Measurements from ENCODE around the gene DIDO1. TPM values are rescaled to one million over a fixed set of nuclear protein-coding genes. Genes with fewer than 3 reads are reported as not detected.

Gene DIDO1
- total RNA-seq, 1 experiment from 2014 or later, result 120 TPM

DNA sequence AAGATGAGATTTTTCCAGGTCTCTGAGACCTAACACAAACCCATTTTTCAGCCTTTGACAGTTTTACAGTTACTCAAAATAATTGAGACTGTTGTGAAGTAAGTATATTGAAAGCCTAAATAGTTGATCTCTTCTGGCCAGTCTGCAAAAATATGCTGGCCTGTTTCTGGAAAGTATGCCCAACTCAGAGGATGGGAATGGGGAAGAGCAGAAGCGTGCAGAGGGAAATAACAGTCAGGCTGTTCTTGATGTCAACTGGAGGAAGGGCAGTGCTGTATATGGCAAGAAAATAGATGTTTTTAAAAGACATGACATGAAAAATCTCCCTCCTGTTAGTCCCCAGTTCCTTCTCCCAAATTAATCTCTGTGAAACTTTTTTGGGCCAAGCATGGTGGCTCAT lies 15.5 kb upstream of the DIDO1 start:
- H3K9me3 ChIP-seq, result no peaks in the 10 kb centered on the region
- no peaks in the 10 kb centered on the region for H3K27me3 ChIP-seq (replicated peaks; ENCODE audit: control insufficient read depth, insufficient read depth, low read length)
- ChIA-PET POLR2A (no interaction called here), CTCF (no interaction called here)
- intact Hi-C loops (cut with micrococcal nuclease; ENCODE audit: unreplicated experiment), result no loop called here
- H3K36me3 ChIP-seq (ENCODE audit: control insufficient read depth, insufficient read depth, low read length), result peaks cover 23% of the 10 kb centered on the region
- Mint-ChIP-seq H3K4me3 (ENCODE audit: unreplicated experiment) (no peak overlapping the region), H3K4me1 (ENCODE audit: low read depth, unreplicated experiment) (peaks cover 8% of the 10 kb centered on the region), H3K27me3 (ENCODE audit: insufficient read depth, unreplicated experiment) (no peaks in the 10 kb centered on the region), H3K27ac (ENCODE audit: unreplicated experiment) (peak overlapping the region; percentile 37), H3K9me3 (ENCODE audit: unreplicated experiment) (no peaks in the 10 kb centered on the region), H3K36me3 (ENCODE audit: insufficient read depth, unreplicated experiment) (peaks cover 83% of the 10 kb centered on the region)
- no peak for DNase-seq
- no peak overlapping the region for H3K4me3 ChIP-seq (ENCODE audit: low read depth, low read length)
- BruUV-seq (replicated peaks), result no TSS peak
- TF ChIP-seq, protein P1, sequence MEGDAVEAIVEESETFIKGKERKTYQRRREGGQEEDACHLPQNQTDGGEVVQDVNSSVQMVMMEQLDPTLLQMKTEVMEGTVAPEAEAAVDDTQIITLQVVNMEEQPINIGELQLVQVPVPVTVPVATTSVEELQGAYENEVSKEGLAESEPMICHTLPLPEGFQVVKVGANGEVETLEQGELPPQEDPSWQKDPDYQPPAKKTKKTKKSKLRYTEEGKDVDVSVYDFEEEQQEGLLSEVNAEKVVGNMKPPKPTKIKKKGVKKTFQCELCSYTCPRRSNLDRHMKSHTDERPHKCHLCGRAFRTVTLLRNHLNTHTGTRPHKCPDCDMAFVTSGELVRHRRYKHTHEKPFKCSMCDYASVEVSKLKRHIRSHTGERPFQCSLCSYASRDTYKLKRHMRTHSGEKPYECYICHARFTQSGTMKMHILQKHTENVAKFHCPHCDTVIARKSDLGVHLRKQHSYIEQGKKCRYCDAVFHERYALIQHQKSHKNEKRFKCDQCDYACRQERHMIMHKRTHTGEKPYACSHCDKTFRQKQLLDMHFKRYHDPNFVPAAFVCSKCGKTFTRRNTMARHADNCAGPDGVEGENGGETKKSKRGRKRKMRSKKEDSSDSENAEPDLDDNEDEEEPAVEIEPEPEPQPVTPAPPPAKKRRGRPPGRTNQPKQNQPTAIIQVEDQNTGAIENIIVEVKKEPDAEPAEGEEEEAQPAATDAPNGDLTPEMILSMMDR (IDR thresholded peaks at IDR 0.05; ENCODE audit: insufficient read depth in 1 of 2, low read depth in 1 of 2, low read length in 1 of 2, severe bottlenecking in 1 of 2, unreplicated experiment in 1 of 2), result no peak
- peaks cover 10% of the 10 kb centered on the region for H3K4me1 ChIP-seq

DNA sequence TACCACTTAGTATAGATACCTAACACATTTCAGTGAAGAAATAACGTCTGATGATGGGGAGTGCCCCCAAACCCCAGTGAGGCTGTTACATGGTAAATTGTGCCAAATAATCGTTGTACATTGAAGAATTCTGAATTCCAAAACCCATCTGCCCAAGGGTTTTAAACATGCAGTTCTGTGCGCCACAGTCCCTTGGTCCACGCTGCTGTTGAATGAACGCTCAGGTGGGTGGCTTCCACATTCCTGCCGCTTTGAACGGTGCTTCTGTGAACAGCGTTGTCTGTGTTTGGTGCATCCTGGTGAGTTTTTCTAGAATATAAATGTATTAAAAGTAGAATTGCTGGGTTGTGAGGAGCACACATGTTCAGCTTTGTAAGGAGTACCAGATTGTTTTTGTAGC lies 14.6 kb upstream of the DIDO1 start:
- no peaks in the 10 kb centered on the region for H3K9me3 Mint-ChIP-seq (ENCODE audit: unreplicated experiment)
- BruUV-seq (replicated peaks), result no TSS peak
- Histone ChIP-seq H3K4me1 (peaks cover 19% of the 10 kb centered on the region), H3K9me3 (no peaks in the 10 kb centered on the region), H3K4me3 (ENCODE audit: low read depth, low read length) (no peak overlapping the region), H3K27me3 (replicated peaks; ENCODE audit: control insufficient read depth, insufficient read depth, low read length) (no peaks in the 10 kb centered on the region), H3K36me3 (ENCODE audit: control insufficient read depth, insufficient read depth, low read length) (peaks cover 17% of the 10 kb centered on the region)
- ChIA-PET CTCF (no interaction called here), POLR2A (interaction anchor here (0.6 kb wide), 1 partner anchor 11 kb away, joined by 3 read pairs; no protein-coding TSS in a partner anchor)
- H3K27me3 Mint-ChIP-seq (ENCODE audit: insufficient read depth, unreplicated experiment), result no peaks in the 10 kb centered on the region
- H3K36me3 Mint-ChIP-seq (ENCODE audit: insufficient read depth, unreplicated experiment), result peaks cover 78% of the 10 kb centered on the region
- H3K4me1 Mint-ChIP-seq (ENCODE audit: low read depth, unreplicated experiment), result peaks cover 8% of the 10 kb centered on the region
- DNase-seq, result no peak
- no peak overlapping the region for H3K4me3 Mint-ChIP-seq (ENCODE audit: unreplicated experiment)
- no peak overlapping the region for H3K27ac Mint-ChIP-seq (ENCODE audit: unreplicated experiment)
- TF ChIP-seq, protein P1 (IDR thresholded peaks at IDR 0.05; ENCODE audit: insufficient read depth in 1 of 2, low read depth in 1 of 2, low read length in 1 of 2, severe bottlenecking in 1 of 2, unreplicated experiment in 1 of 2), result no peak
- intact Hi-C loops (cut with micrococcal nuclease; ENCODE audit: unreplicated experiment), result no loop called here

DNA sequence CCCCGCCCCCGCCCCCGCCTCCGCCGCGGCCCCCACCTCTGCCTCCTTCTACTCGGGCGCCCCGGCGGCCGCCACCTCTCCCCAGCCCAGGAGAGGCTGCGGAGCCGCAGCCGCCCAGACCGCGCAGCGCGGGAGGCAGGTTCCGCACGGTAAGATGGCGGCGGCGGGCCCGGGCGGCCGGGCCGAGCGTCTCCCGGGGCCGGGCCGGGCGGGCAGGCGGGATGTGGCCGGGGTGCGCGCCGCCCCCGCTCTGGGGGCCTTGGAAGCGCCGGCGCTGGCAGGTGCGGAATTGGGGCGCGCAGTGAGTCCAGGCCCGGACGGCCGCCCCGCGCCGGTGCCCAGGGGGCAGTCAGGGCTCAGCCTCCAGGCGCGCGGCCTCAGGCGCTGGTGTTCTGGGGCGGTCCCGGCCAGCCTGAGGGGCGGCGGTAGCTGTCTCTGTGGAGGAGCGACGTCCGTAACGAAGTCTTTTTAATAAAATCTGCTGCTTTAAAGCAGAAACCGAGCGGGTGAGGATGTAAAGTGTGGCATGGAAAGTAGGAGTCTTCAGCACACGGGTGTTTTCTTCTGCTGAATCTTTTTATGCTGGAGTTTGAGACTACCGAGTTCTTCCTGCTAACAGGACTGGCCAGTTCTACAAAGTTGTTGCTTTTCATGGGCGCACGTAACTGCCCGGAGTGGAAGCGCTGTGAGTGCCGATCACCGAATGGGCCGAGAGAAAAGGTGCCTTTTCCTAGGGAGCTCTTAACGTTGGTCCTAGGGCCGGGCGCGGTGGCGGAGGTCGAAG lies 12.0 kb upstream of the DIDO1 start, which contains the start of gene GID8:
TSS of gene GID8 (plus strand) at position 43 of the 784 bp plus-strand sequence. CDS start 3,356 bp downstream, outside the sequence.
- Histone ChIP-seq H3K9me3 (no peaks in the 10 kb centered on the region), H3K4me1 (peaks cover 26% of the 10 kb centered on the region), H3K36me3 (ENCODE audit: control insufficient read depth, insufficient read depth, low read length) (peaks cover 18% of the 10 kb centered on the region), H3K27me3 (replicated peaks; ENCODE audit: control insufficient read depth, insufficient read depth, low read length) (no peaks in the 10 kb centered on the region), H3K4me3 (ENCODE audit: low read depth, low read length) (peak within 1 kb of the TSS; percentile 81)
- H3K27ac Mint-ChIP-seq (ENCODE audit: unreplicated experiment), result peak within 1 kb of the TSS; percentile 95
- peak; percentile 70 to 83 for DNase-seq
- H3K9me3 Mint-ChIP-seq (ENCODE audit: unreplicated experiment), result no peaks in the 10 kb centered on the region
- ChIA-PET CTCF (interaction anchor here (0.7 to 1.0 kb wide), 2 partner anchors 33 to 34 kb away, joined by 3 read pairs; no protein-coding TSS in a partner anchor), POLR2A (interaction anchor here (0.6 to 3.7 kb wide), 15 partner anchors 10 to 714 kb away, joined by 3 to 26 read pairs (median 5); partner anchors contain the start of genes DIDO1, SLC17A9, STMN3 and TCFL5)
- no peaks in the 10 kb centered on the region for H3K27me3 Mint-ChIP-seq (ENCODE audit: insufficient read depth, unreplicated experiment)
- peaks cover 52% of the 10 kb centered on the region for H3K36me3 Mint-ChIP-seq (ENCODE audit: insufficient read depth, unreplicated experiment)
- BruUV-seq (replicated peaks), result no TSS peak
- intact Hi-C loops (cut with micrococcal nuclease; ENCODE audit: unreplicated experiment), result loop anchor here (1.0 to 5.0 kb wide), 2 partner anchors 14 to 1054 kb away; partner anchors contain the start of gene SLC17A9
- TF ChIP-seq, protein P1 (IDR thresholded peaks at IDR 0.05; ENCODE audit: insufficient read depth in 1 of 2, low read depth in 1 of 2, low read length in 1 of 2, severe bottlenecking in 1 of 2, unreplicated experiment in 1 of 2), result no peak
- H3K4me1 Mint-ChIP-seq (ENCODE audit: low read depth, unreplicated experiment), result peaks cover 8% of the 10 kb centered on the region
- no peak within 1 kb of the TSS for H3K4me3 Mint-ChIP-seq (ENCODE audit: unreplicated experiment)

All from Caco-2 (cell line).